Cardiac muscle cell (in vitro differentiated cells and primary cell): ENCODE results near the gene EZH2. TPM values are rescaled to one million over a fixed set of nuclear protein-coding genes. Genes with fewer than 3 reads are reported as not detected.

Experiments used
- DNase-seq, 2 donors: peaks; one replicate each; pipeline versions ENCODE4 v3.0.0 to v3.0.0-alpha.2; 2010 to 2017; ENCODE audit warnings: low read depth in 1 of 2, low spot score in 1 of 2
- H3K27ac ChIP-seq: fragments of 200-600 bp; sonication (generic); 2 replicates; pipeline ENCODE4 v1.5.1; 2016
- H3K27me3 ChIP-seq: fragments of 200-600 bp; sonication (generic); 2 replicates; pipeline ENCODE4 v1.6.0; 2016; ENCODE audit warnings: control low read depth
- H3K36me3 ChIP-seq: fragments of 200-600 bp; sonication (generic); 2 replicates; pipeline ENCODE4 v1.5.1; 2016; ENCODE audit warnings: control low read depth
- H3K4me1 ChIP-seq: fragments of 200-600 bp; sonication (generic); 2 replicates; pipeline ENCODE4 v1.8.1; 2017; ENCODE audit warnings: low read depth, mild to moderate bottlenecking, mixed run types
- H3K4me3 ChIP-seq: fragments of 200-600 bp; sonication (generic); 2 replicates; pipeline ENCODE4 v1.5.1; 2016; ENCODE audit warnings: mild to moderate bottlenecking
- H3K9me3 ChIP-seq: fragments of 200-600 bp; sonication (generic); 2 replicates; pipeline ENCODE4 v1.5.1; 2017; ENCODE audit warnings: low read depth, mild to moderate bottlenecking, control low read depth
- polyA plus RNA-seq: library from polyadenylated mRNA; unstranded; fragments of >200 nt; fragmentation: Nextera tagmentation; extraction: Ambion mirVana; gene quantifications from 2 replicates; pipeline ENCODE4 v1.2.1, GENCODE V29; 2016
- total RNA-seq: library from RNA; depleted of rRNA; stranded (reverse); fragments of >200 nt; gene quantifications from 2 replicates; pipeline ENCODE4 v1.2.3, GENCODE V29; 2016
- TF ChIP-seq, protein P1 (sequence below): IDR thresholded peaks from 2 replicates; pipeline ENCODE4 v1.5.1; 2012; ENCODE audit warnings: low read depth, mild to moderate bottlenecking, low read length

EZH2 gene
- total and polyA plus RNA-seq, 2 experiments from 2014 or later: 18.7 to 28.4 TPM

DNA sequence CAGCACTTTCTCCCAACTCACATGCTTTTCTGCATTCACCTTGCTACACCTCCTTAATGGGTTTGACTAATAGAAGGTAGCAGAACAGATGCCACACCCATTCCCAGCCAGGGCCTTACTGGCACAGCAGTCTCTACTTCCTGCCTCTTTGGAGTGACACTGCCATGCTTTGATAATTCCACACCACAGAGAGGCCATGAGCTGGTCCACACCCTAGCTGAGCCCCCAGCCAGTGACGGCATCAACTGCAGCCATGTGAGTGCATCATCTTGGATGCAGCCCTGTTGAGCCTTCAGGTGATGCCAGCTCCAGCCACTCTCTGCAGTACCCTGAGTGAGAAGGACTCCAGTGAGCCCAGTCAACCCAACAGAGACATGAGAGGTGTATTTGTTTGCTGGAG, 27.5 kb upstream of the EZH2 start:
- Histone ChIP-seq H3K9me3 (no peaks in the 10 kb centered on the region), H3K4me3 (no peak overlapping the region), H3K27ac (no peak overlapping the region), H3K36me3 (no peaks in the 10 kb centered on the region), H3K4me1 (no peaks in the 10 kb centered on the region), H3K27me3 (no peaks in the 10 kb centered on the region)
- TF ChIP-seq, protein P1, sequence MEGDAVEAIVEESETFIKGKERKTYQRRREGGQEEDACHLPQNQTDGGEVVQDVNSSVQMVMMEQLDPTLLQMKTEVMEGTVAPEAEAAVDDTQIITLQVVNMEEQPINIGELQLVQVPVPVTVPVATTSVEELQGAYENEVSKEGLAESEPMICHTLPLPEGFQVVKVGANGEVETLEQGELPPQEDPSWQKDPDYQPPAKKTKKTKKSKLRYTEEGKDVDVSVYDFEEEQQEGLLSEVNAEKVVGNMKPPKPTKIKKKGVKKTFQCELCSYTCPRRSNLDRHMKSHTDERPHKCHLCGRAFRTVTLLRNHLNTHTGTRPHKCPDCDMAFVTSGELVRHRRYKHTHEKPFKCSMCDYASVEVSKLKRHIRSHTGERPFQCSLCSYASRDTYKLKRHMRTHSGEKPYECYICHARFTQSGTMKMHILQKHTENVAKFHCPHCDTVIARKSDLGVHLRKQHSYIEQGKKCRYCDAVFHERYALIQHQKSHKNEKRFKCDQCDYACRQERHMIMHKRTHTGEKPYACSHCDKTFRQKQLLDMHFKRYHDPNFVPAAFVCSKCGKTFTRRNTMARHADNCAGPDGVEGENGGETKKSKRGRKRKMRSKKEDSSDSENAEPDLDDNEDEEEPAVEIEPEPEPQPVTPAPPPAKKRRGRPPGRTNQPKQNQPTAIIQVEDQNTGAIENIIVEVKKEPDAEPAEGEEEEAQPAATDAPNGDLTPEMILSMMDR: no peak
- DNase-seq: no peak

DNA sequence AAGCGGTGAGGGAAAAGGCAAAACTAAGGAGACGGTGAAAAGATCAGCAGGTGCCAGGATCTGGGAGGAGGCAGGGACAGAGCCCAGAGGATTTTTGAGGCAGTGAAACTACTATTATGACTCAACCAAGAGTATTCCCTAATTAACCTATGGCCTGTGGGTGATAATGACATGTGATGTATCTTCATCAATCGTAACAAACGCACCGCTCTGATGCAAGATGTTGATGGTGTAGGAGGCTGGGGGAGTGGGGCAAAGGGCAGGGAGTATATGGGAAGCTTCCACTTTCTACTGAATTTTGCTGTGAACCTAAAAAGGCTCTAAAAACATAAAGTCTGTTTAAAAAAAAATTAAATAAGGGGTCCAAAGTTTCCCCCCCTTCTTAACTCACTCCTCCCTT, 25.5 kb upstream of the EZH2 start:
- Histone ChIP-seq H3K27me3 (no peaks in the 10 kb centered on the region), H3K4me3 (no peak overlapping the region), H3K36me3 (no peaks in the 10 kb centered on the region), H3K4me1 (no peaks in the 10 kb centered on the region), H3K9me3 (no peaks in the 10 kb centered on the region), H3K27ac (no peak overlapping the region)
- no peak for DNase-seq
- TF ChIP-seq, protein P1: no peak

DNA sequence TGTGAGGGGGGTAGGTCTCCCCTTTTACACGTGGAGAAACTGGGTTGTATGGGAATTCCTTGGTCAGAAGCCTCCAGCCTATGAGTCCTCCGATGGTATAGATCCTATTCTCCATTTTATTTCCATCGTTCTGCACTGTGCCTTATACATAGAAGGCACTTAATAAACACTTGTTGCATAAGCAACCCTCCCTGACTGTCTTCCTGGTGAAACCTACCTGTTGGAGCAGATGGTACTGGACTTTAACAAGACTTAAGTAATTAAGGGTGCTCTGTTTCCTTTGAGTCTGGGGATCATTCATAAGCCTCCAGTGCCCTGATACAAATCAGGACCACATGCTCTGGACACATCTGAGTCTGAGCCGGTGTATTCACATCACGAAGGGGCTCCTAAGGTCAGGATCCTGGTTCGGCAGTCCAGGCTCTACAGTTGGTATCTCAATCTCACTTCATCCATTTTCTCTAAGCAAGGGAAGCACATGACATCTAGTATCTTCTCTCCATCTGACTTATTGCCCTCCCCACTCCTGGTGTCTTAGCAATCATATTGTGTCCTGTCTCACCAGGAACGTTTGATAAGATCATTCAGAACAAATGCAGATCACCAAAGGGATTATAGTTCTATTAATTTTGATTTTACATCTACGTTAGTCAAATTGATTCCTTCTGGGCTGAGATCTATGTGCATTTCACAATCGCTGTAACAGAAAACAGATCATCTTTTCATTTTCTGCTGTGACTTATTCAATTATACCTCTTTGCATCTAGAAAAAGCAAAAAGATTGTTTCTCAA, 22.8 kb upstream of the EZH2 start:
- Histone ChIP-seq H3K27ac (no peak overlapping the region), H3K36me3 (no peaks in the 10 kb centered on the region), H3K4me3 (no peak overlapping the region), H3K27me3 (no peaks in the 10 kb centered on the region), H3K9me3 (no peaks in the 10 kb centered on the region), H3K4me1 (no peaks in the 10 kb centered on the region)
- DNase-seq: no peak
- TF ChIP-seq, protein P1: no peak

DNA sequence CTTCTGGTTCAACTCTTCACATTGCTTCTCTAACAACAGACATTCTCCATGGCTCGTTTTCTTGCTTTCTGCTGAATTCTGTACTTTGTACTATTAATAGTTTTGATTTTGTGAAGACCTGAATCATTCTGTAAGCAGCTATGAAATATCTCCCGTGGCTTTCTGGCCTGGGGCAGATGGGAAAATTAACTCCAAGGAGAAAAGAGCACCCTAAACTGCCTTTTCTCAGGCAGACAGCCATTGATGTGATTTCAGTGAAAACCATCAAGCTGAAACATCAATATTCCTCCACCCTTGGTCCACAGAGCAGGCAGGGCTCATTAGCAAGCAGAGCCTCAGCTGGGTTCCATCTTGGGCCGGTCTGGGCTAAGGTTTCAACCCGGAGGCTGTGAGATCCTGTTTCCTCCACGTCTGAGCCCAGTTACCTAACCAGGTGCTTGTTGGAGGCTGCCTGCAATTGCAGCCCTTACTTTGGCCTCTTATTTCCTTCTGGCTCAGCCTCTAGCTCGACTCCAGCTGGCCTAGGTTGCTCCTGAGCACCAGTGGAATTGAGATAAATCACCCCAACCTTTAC, 21.1 kb upstream of the EZH2 start:
- Histone ChIP-seq H3K9me3 (no peaks in the 10 kb centered on the region), H3K4me1 (no peaks in the 10 kb centered on the region), H3K4me3 (no peak overlapping the region), H3K27me3 (no peaks in the 10 kb centered on the region), H3K27ac (no peak overlapping the region), H3K36me3 (no peaks in the 10 kb centered on the region)
- no peak for DNase-seq
- TF ChIP-seq, protein P1: no peak

DNA sequence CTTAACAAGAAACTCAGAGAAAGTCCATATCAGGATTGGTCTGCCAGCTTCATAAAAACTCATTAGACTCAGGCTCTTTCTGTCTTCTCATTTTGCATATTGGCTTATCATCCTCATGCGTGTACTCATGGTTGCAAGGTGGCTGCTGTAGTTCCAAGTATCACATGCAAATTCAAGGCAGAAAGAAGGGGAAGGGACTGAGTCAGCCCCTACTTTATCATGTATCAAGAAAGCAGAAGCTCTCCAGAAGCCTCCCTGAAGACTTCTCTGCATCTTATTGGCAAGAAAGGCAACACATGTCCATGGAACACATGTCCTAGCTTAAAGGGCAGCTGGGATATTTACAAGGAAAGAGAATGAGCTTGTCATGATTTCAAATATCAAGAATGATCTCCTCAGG, 19.4 kb upstream of the EZH2 start:
- no peaks in the 10 kb centered on the region for H3K9me3 ChIP-seq
- DNase-seq: no peak
- no peaks in the 10 kb centered on the region for H3K4me1 ChIP-seq
- TF ChIP-seq, protein P1: no peak
- H3K27me3 ChIP-seq: no peaks in the 10 kb centered on the region
- no peak overlapping the region for H3K4me3 ChIP-seq
- no peak overlapping the region for H3K27ac ChIP-seq
- H3K36me3 ChIP-seq: no peaks in the 10 kb centered on the region
